ENCODE data around the gene GPC6. TPM values are rescaled to one million over a fixed set of nuclear protein-coding genes. Genes with fewer than 3 reads are reported as not detected.

Gene GPC6
- total and polyA plus RNA-seq, 9 of the 15 experiments (the other 6 are each of a cell fraction or from before 2014, with no cell fraction given): under 0.01 to 0.20 (median 0.01) TPM; not detected in 4

DNA sequence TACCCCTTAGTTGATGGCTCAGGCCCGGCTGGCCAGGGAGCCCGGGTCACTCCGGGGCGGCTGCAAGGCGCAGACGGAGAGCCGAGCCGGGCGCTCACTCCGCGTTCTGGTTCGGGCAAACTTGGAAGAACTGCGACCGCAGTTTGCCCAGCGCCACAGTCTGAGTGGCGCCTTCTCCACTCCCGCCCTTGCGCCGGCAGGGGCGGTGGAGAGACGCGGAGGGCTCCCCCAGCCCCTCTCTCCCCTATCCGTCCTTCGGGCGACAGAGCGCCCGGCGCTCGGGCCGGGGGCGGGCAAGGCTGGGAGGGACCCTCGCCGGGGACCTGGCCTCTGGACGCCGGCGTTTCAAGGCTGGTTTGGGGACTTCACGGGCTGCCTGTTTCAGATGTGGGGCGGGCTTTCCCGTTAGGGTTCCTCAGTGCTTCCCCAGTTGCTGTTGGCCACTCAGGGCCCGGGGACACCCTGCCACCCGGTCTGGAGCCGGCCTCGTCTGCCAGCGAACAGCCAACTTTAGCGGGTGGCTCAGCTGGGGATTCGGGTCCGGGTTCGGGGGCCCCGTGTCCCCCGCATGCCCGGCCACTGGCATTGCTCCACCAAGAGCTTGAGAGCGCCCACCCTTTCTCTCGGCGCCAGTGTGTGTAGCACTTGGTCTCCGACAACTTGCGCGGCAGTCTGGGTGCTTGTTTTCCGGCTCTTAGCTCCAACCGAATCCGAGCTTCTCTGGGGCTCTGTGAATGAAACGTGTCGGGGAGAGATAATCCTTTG is 1.5 kb downstream of the GPC6 start (continued):
- TF ChIP-seq TEAD4 (IDR thresholded peaks at IDR 0.05; ENCODE audit: low read length) (0 out of 2 replicates have a peak, but pooled peaks have one; percentile 18), TEAD4 (CRISPR knock-in tag; IDR thresholded peaks at IDR 0.05; ENCODE audit: borderline replicate concordance) (no peak), SUPT5H (IDR thresholded peaks at IDR 0.05) (no peak), DMBX1 (CRISPR knock-in tag; IDR thresholded peaks at IDR 0.05; ENCODE audit: borderline replicate concordance) (no peak), DNMT1 (IDR thresholded peaks at IDR 0.05) (no peak), EGR1 (conservative IDR thresholded peaks at IDR 0.05) (no peak), BRD9 (IDR thresholded peaks at IDR 0.05; ENCODE audit: low read depth, partially characterized antibody) (no peak), POLR2H (tag; IDR thresholded peaks at IDR 0.05; ENCODE audit: low read depth) (no peak), MAZ (CRISPR knock-in tag; conservative IDR thresholded peaks at IDR 0.05 in 1 of 2, IDR thresholded peaks at IDR 0.05 in 1 of 2) (peak in 1 of 2 experiments; percentile 52; a peak in 1 of 4 replicates), FOXA1 (IDR thresholded peaks at IDR 0.05; ENCODE audit: borderline replicate concordance) (no peak), RAD21 (CRISPR knock-in tag; conservative IDR thresholded peaks at IDR 0.05 in 1 of 2, IDR thresholded peaks at IDR 0.05 in 1 of 2) (no peak), EP300 (IDR thresholded peaks at IDR 0.05; ENCODE audit: low read length) (peak; percentile 11; the same call in 1 of the 2 replicates), NFIX (CRISPR knock-in tag; IDR thresholded peaks at IDR 0.05; ENCODE audit: low read depth) (no peak), NFYB (IDR thresholded peaks at IDR 0.05; ENCODE audit: extremely low read depth, insufficient read length) (no peak), ERF (CRISPR knock-in tag; IDR thresholded peaks at IDR 0.05) (no peak), BRF1 (IDR thresholded peaks at IDR 0.05; ENCODE audit: borderline replicate concordance, extremely low read depth, insufficient read length) (no peak), RFX7 (CRISPR knock-in tag; IDR thresholded peaks at IDR 0.05) (no peak), ZNF140 (CRISPR knock-in tag; IDR thresholded peaks at IDR 0.05) (no peak)
- TF ChIP-seq, protein P1, sequence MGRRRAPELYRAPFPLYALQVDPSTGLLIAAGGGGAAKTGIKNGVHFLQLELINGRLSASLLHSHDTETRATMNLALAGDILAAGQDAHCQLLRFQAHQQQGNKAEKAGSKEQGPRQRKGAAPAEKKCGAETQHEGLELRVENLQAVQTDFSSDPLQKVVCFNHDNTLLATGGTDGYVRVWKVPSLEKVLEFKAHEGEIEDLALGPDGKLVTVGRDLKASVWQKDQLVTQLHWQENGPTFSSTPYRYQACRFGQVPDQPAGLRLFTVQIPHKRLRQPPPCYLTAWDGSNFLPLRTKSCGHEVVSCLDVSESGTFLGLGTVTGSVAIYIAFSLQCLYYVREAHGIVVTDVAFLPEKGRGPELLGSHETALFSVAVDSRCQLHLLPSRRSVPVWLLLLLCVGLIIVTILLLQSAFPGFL (CRISPR knock-in tag; IDR thresholded peaks at IDR 0.05): no peak
- TF ChIP-seq, protein P2, sequence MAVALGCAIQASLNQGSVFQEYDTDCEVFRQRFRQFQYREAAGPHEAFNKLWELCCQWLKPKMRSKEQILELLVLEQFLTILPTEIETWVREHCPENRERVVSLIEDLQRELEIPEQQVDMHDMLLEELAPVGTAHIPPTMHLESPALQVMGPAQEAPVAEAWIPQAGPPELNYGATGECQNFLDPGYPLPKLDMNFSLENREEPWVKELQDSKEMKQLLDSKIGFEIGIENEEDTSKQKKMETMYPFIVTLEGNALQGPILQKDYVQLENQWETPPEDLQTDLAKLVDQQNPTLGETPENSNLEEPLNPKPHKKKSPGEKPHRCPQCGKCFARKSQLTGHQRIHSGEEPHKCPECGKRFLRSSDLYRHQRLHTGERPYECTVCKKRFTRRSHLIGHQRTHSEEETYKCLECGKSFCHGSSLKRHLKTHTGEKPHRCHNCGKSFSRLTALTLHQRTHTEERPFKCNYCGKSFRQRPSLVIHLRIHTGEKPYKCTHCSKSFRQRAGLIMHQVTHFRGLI (CRISPR knock-in tag; IDR thresholded peaks at IDR 0.05): no peak
- TF ChIP-seq, protein P3, sequence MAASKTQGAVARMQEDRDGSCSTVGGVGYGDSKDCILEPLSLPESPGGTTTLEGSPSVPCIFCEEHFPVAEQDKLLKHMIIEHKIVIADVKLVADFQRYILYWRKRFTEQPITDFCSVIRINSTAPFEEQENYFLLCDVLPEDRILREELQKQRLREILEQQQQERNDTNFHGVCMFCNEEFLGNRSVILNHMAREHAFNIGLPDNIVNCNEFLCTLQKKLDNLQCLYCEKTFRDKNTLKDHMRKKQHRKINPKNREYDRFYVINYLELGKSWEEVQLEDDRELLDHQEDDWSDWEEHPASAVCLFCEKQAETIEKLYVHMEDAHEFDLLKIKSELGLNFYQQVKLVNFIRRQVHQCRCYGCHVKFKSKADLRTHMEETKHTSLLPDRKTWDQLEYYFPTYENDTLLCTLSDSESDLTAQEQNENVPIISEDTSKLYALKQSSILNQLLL (CRISPR knock-in tag; IDR thresholded peaks at IDR 0.05; ENCODE audit: borderline replicate concordance): no peak
- TF ChIP-seq, protein P4, sequence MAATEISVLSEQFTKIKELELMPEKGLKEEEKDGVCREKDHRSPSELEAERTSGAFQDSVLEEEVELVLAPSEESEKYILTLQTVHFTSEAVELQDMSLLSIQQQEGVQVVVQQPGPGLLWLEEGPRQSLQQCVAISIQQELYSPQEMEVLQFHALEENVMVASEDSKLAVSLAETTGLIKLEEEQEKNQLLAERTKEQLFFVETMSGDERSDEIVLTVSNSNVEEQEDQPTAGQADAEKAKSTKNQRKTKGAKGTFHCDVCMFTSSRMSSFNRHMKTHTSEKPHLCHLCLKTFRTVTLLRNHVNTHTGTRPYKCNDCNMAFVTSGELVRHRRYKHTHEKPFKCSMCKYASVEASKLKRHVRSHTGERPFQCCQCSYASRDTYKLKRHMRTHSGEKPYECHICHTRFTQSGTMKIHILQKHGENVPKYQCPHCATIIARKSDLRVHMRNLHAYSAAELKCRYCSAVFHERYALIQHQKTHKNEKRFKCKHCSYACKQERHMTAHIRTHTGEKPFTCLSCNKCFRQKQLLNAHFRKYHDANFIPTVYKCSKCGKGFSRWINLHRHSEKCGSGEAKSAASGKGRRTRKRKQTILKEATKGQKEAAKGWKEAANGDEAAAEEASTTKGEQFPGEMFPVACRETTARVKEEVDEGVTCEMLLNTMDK (IDR thresholded peaks at IDR 0.05; ENCODE audit: borderline replicate concordance, insufficient read depth, low read depth, low read length, poor library complexity, severe bottlenecking): no peak
